ENCODE data around the gene CTNNBIP1. TPM values are rescaled to one million over a fixed set of nuclear protein-coding genes. Genes with fewer than 3 reads are reported as not detected.
"Not testable (repeated sequence)": the region's sequence is repeated elsewhere in the genome, so short reads cannot be mapped to it uniquely, and the experiment has no call there.

The CTNNBIP1 gene
- total RNA-seq, 1 donor from 2014 or later, result 23.4 TPM

- no peak for DNase-seq (ENCODE audit: low read depth in 2 of 2)
These were observed 101.6 kb downstream of the CTNNBIP1 start for GRCh38 chr1:9808459-9808858.

GRCh38 chr1:9807541-9807940 is 102.5 kb downstream of the CTNNBIP1 start:
- no peak for DNase-seq (ENCODE audit: low read depth in 2 of 2)

DNA sequence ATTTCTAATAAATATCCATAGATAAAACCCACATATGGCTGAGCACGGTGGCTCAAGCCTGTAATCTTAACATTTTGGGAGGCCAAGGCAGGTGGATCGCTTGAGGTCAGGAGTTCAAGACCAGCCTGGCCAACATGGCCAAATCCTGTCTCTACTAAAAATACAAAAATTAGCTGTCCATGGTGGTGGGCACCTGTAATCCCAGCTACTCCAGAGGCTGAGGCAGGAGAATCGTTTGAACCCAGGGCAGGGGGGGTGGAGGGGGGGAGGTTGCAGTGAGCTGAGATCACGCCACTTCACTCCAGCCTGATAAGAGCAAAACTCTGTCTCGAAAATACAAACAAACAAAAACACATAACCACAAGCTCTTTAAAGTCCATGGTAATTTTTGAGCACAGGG is 104.1 kb downstream of the CTNNBIP1 start:
- DNase-seq (ENCODE audit: low read depth in 2 of 2), result not testable (repeated sequence)

- no peak for DNase-seq (ENCODE audit: low read depth in 2 of 2)
These were observed 105.0 kb downstream of the CTNNBIP1 start for GRCh38 chr1:9805006-9805508.

GRCh38 chr1:9803003-9803918 is 106.8 kb downstream of the CTNNBIP1 start:
- not testable (repeated sequence) for DNase-seq (ENCODE audit: low read depth in 2 of 2)

DNA sequence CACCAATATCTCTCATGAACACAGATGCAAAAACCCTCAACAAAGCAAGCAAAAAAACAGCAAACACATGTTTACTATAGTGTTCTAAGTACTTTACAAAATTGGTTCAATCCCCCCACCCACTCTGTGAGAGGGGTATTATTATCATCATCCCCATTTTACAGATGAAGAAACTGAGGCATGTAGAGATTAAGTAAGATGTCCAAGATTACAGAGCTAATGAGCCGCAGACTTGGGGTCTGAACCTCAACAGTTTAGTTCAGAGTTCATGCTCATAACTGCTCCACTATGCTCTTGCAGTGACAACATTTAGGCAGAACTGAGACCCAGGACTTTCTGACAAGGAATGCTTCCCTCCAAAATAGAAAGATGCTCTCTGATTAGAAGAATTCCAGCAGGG is 108.2 kb downstream of the CTNNBIP1 start:
- no peak for DNase-seq (ENCODE audit: low read depth in 2 of 2)

Other genes with a start within 250 kb of the CTNNBIP1 start
- 47.3 and 48.6 TPM in 2 replicates for gene CLSTN1, start 86.3 kb downstream of the CTNNBIP1 start, total RNA-seq
- gene LZIC, start 33.1 kb upstream of the CTNNBIP1 start, total RNA-seq, result 14.6 and 18.3 TPM in 2 replicates
- gene NMNAT1, start 33.2 kb upstream of the CTNNBIP1 start, total RNA-seq, result 9.6 and 13.3 TPM in 2 replicates
- gene RBP7, start 87.0 kb upstream of the CTNNBIP1 start, total RNA-seq, result 0.22 TPM in 1 of 2 replicates, not detected in the other
- gene UBE4B, start 122.7 kb upstream of the CTNNBIP1 start, total RNA-seq, result 12.7 and 13.7 TPM in 2 replicates